Peyer's patch (tissue), 4 donors: Measurements from ENCODE around the gene MAGEA8.

Experiments
- POLR2A ChIP-seq, 2 donors: fragments of 450-650 bp; IDR thresholded peaks; one replicate each; pipeline ENCODE4 v1.5.1; 2017; ENCODE audit warnings: antibody characterized with exemption in 2 of 2, mild to moderate bottlenecking in 2 of 2, moderate library complexity in 2 of 2
- TF ChIP-seq, protein P1 (sequence below), 6 experiments: fragments of 450-650 bp in 4 of 6; fragments of 200-600 bp in 2 of 6; sonication (generic) in 1 of 6; IDR thresholded peaks; one replicate each; pipeline ENCODE4 v1.5.1; 2017 to 2019; ENCODE audit warnings: antibody characterized with exemption in 6 of 6, mild to moderate bottlenecking in 3 of 6, moderate library complexity in 1 of 6

DNA sequence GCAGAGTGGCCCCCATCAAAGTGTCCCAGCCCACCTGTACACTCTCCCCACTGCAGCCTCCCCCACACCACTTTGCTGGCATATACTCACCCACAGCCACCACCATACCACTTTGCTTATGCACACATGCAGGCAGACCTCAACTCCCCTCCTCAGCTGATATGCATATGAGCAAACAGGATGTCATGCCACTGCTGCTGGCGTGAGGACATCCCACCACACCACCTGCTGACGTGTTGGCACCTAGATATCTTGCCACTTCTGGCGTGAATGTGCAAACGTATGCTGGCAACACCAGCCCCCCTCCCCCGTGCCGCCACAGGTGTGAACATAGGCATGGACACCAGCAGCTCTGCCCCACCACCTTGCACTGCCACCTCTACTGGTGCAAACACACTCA, 22.4 kb upstream of the MAGEA8 start:
- TF ChIP-seq, protein P1, sequence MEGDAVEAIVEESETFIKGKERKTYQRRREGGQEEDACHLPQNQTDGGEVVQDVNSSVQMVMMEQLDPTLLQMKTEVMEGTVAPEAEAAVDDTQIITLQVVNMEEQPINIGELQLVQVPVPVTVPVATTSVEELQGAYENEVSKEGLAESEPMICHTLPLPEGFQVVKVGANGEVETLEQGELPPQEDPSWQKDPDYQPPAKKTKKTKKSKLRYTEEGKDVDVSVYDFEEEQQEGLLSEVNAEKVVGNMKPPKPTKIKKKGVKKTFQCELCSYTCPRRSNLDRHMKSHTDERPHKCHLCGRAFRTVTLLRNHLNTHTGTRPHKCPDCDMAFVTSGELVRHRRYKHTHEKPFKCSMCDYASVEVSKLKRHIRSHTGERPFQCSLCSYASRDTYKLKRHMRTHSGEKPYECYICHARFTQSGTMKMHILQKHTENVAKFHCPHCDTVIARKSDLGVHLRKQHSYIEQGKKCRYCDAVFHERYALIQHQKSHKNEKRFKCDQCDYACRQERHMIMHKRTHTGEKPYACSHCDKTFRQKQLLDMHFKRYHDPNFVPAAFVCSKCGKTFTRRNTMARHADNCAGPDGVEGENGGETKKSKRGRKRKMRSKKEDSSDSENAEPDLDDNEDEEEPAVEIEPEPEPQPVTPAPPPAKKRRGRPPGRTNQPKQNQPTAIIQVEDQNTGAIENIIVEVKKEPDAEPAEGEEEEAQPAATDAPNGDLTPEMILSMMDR (IDR thresholded peaks at IDR 0.05) = no peak
- TF ChIP-seq POLR2A (IDR thresholded peaks at IDR 0.05) = no peak
